ENCODE data around the gene SAP30BP. TPM values are rescaled to one million over a fixed set of nuclear protein-coding genes. Genes with fewer than 3 reads are reported as not detected.

The SAP30BP gene
- total and polyA plus RNA-seq, 2 of the 13 experiments (the other 11 are each of a cell fraction or from before 2014, with no cell fraction given), result 67.7 to 99.4 TPM

DNA sequence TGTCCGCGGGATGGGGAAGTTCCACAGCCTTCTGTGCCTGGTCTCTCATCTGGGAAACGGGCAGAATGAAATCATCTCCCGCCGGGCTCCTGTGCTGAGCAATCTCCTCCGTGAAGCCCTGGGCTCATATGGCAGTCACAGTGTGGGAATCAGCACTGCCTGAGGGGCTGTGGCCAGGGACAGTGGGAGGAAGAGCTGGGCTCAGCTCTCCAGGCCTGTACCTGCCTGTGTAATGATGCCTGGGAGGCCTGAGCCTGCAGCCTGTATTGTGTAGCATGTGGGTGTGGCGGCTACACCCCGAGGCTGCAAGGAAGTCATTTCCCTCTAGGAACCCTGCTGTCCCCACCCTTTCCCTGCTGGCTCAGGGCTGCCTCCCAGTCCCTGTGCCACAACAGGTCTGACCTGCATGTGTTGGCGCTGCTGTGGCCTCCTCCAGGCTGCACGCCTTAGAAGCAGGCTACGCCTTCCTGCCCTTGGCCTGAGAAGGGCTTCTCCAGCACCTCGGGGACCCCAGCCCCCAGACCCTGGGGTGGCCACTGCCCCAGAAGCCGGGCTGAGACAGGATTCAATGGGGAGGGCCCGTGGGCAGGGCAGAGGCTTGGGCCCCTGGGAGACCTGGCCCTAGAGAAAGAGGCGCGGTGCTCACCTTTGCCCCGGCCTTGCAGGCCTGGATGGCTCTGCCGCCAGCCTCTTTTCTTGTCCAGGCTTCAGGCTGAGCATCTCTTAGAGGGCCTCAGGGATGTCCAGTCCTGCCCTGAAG lies 56.2 kb downstream of the SAP30BP start (continued):
- 0 out of 2 replicates have a peak, but pooled peaks have one; percentile 3 for TF ChIP-seq EED (CRISPR knock-in tag; IDR thresholded peaks at IDR 0.05)
- no peak for TF ChIP-seq SRSF1 (optimal IDR thresholded peaks at IDR 0.05; ENCODE audit: low read depth, low read length)
- TF ChIP-seq ZNF274 (CRISPR knock-in tag; IDR thresholded peaks at IDR 0.05), result 0 out of 2 replicates have a peak, but pooled peaks have one; percentile 7
- TF ChIP-seq ATAD3A (CRISPR knock-in tag; IDR thresholded peaks at IDR 0.05), result 0 out of 2 replicates have a peak, but pooled peaks have one; percentile 29

DNA sequence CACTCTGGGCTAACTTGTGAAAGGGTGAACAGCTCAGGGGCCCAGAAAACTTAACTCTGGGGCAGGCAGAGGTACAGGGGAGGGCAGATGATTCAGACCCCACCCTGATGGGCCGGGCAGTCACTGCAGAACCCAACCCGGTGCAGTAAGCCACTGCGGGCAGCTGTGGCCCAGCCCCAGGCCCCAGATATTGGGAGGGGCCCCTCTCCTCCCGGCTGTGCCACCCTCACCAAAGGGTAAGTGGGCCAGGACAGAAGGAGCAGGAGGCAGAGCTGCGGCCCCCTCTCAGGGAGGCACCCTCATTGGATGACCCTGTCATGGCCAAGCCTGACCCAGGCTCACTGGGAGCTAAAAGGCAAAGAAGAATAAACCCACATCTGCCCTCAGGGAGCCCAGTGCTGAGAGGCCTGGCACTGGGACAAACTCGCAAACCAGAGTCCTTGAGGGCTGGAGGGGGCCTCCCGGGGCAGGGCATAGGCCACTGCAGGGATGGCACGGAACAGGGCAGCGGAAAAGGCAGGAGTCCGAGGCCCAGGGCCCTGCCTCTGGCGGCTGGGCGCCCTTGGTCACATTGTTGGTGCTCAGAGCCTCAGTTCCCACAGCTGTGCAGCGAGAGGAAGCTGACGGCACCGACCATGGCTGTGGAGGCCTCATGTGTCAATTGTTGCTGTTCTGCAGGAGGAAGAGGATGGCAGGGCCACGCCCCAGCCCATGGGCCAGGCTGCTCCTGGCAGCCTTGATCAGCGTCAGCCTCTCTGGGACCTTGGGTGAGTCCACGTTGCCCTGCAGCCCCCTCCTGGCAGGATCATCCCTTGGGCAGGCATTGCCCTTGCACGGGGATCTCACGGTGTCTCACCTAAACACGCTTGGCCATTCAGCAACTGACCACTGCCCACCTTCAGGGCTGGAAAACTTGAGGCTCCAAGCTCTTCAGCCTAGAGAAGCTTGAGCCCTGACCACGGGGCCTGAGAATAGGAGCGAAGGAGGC lies 57.2 kb downstream of the SAP30BP start:
- peaks cover 32% of the 10 kb centered on the region for H3K4me1 ChIP-seq (ENCODE audit: insufficient read depth, low read length)
- no peaks in the 10 kb centered on the region for H4K20me1 ChIP-seq (ENCODE audit: insufficient read depth, low read length)
- ChIA-PET POLR2A (interaction anchor here (1.1 to 1.5 kb wide), 3 partner anchors 29 to 56 kb away, joined by 3 read pairs; no protein-coding TSS in a partner anchor), CTCF (ENCODE audit: low intra/inter-chr PET ratio, low total read pairs) (no interaction called here)
- H3K79me2 ChIP-seq (ENCODE audit: insufficient read depth, low read length), result no peaks in the 10 kb centered on the region
- H2AFZ ChIP-seq (ENCODE audit: low read length), result no peak overlapping the region
- ATAC-seq, result peak; percentile 1; the same call in 1 of the 3 replicates
- no peak for DNase-seq (ENCODE audit: low spot score)
- intact Hi-C loops (cut with micrococcal nuclease; ENCODE audit: unreplicated experiment), result no loop called here
- 54% methylated on average over 19 of the region's 23 CpGs for WGBS (ENCODE audit: low lambda C conversion rate)
- no TSS peak for BruUV-seq (replicated peaks)
- FAIRE-seq, result no peak
- no peaks in the 10 kb centered on the region for H3K9me3 ChIP-seq (ENCODE audit: low read length)
- no peak overlapping the region; the same call in 1 of the 2 replicates for H3K4me2 ChIP-seq (ENCODE audit: low read depth, low read length)
- no peaks in the 10 kb centered on the region for H3K36me3 ChIP-seq (replicated peaks in 1 of 2; ENCODE audit: control insufficient read depth in 1 of 2, insufficient read depth in 2 of 2, low read length in 2 of 2)
- H3K27me3 ChIP-seq (ENCODE audit: control insufficient read depth in 1 of 2, insufficient read depth in 2 of 2, low read length in 2 of 2), result peaks cover 8 to 30% of the 10 kb centered on the region in 2 experiments; a peak in 3 of 5 replicates
- H3K9ac ChIP-seq (ENCODE audit: insufficient read depth, low read depth, low read length), result no peak overlapping the region
- in situ Hi-C loops (cut with HindIII; ENCODE audit: extremely low pct_ligation_motif_present, low pct_unique_long_range_greater_than_20kb), result no loop called here
- TF ChIP-seq HNRNPL (IDR thresholded peaks at IDR 0.05; ENCODE audit: low read depth, low read length) (peak; percentile 62; the same call in 1 of the 2 replicates), RXRA (CRISPR knock-in tag; IDR thresholded peaks at IDR 0.05) (0 out of 2 replicates have a peak, but pooled peaks have one; percentile 10), SMAD3 (CRISPR knock-in tag; IDR thresholded peaks at IDR 0.05) (no peak), XRCC5 (optimal IDR thresholded peaks at IDR 0.05; ENCODE audit: low read length) (no peak), HNRNPK (IDR thresholded peaks at IDR 0.05; ENCODE audit: low read depth, low read length, poor library complexity, severe bottlenecking) (no peak), HOXA9 (CRISPR knock-in tag; IDR thresholded peaks at IDR 0.05; ENCODE audit: borderline replicate concordance) (no peak), ZNF619 (CRISPR knock-in tag; IDR thresholded peaks at IDR 0.05) (no peak), RFX5 (IDR thresholded peaks at IDR 0.05; ENCODE audit: low read depth, low read length) (peak; percentile 76), ZSCAN20 (CRISPR knock-in tag; IDR thresholded peaks at IDR 0.05; ENCODE audit: borderline replicate concordance) (no peak), ZNF260 (CRISPR knock-in tag; IDR thresholded peaks at IDR 0.05; ENCODE audit: borderline replicate concordance, low read depth) (no peak), ZNF607 (CRISPR knock-in tag; IDR thresholded peaks at IDR 0.05; ENCODE audit: borderline replicate concordance) (0 out of 2 replicates have a peak, but pooled peaks have one; percentile 29)
- TF ChIP-seq, protein P1, sequence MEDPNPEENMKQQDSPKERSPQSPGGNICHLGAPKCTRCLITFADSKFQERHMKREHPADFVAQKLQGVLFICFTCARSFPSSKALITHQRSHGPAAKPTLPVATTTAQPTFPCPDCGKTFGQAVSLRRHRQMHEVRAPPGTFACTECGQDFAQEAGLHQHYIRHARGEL (CRISPR knock-in tag; IDR thresholded peaks at IDR 0.05), result 0 out of 2 replicates have a peak, but pooled peaks have one; percentile 24
- TF ChIP-seq, protein P2, sequence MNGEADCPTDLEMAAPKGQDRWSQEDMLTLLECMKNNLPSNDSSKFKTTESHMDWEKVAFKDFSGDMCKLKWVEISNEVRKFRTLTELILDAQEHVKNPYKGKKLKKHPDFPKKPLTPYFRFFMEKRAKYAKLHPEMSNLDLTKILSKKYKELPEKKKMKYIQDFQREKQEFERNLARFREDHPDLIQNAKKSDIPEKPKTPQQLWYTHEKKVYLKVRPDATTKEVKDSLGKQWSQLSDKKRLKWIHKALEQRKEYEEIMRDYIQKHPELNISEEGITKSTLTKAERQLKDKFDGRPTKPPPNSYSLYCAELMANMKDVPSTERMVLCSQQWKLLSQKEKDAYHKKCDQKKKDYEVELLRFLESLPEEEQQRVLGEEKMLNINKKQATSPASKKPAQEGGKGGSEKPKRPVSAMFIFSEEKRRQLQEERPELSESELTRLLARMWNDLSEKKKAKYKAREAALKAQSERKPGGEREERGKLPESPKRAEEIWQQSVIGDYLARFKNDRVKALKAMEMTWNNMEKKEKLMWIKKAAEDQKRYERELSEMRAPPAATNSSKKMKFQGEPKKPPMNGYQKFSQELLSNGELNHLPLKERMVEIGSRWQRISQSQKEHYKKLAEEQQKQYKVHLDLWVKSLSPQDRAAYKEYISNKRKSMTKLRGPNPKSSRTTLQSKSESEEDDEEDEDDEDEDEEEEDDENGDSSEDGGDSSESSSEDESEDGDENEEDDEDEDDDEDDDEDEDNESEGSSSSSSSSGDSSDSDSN (CRISPR knock-in tag; IDR thresholded peaks at IDR 0.05), result peak; percentile 37; the same call in 1 of the 2 replicates
- H3K27ac ChIP-seq (ENCODE audit: extremely low read length, insufficient read depth, low read length), result no peak overlapping the region
- H3K4me3 ChIP-seq (replicated peaks in 1 of 3; ENCODE audit: insufficient read depth in 1 of 3, low read depth in 2 of 3, low read length in 3 of 3), result no peak overlapping the region
